Measurements from ENCODE around the gene GXYLT1. TPM values are rescaled to one million over a fixed set of nuclear protein-coding genes. Genes with fewer than 3 reads are reported as not detected.
"Not testable (repeated sequence)": the region's sequence is repeated elsewhere in the genome, so short reads cannot be mapped to it uniquely, and the experiment has no call there.

Gene GXYLT1, protein sequence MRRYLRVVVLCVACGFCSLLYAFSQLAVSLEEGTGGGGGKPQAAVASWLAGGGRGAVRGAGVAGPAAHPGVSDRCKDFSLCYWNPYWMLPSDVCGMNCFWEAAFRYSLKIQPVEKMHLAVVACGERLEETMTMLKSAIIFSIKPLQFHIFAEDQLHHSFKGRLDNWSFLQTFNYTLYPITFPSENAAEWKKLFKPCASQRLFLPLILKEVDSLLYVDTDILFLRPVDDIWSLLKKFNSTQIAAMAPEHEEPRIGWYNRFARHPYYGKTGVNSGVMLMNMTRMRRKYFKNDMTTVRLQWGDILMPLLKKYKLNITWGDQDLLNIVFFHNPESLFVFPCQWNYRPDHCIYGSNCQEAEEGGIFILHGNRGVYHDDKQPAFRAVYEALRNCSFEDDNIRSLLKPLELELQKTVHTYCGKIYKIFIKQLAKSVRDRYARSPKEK
- 10 to 100 TPM; 16.5 to 26.6 (median 20.6) TPM for total RNA-seq

DNA sequence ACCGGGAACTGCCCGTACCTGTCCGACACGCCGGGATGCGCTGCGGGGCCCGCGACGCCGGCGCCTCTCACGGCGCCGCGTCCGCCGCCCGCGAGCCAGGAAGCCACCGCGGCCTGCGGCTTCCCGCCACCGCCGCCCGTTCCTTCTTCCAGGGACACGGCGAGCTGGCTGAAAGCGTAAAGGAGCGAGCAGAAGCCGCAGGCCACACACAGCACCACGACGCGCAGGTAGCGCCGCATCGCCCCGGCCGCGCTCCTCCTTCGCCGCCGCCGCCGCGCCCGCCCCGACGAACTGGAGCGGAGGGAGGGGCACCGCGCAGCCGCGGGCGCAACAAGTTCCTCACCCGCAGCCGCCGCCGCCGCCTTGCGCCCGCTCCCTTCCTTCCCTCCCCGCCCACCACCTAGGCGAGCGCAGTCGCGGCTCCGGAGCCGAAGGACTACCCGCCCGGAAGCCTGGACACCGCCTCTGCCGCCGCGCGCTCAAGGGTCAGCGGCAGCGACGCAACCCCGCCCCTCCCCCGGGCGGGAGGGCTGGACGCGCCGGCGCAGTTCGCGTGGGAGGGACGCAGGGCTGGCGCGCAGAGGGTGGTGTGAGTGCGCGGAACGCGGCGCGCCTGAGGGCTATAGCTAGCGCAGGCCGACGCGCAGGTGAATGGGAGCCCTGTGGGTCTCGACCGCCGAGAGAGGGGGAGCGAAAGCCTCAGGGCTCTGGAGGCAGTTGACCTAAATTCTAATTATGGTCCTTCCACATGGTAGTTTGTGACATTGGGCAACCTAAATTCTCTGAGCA is at the start of gene GXYLT1:
TSS of gene GXYLT1 (minus strand) at position 467 of the 789 bp plus-strand sequence. CDS start at position 239, 228 bp downstream.
- Histone ChIP-seq H3K4me1 (peaks cover 14 to 15% of the 10 kb centered on the region in 2 donors), H3K9me3 (no peaks in the 10 kb centered on the region), H3K36me3 (no peaks in the 10 kb centered on the region), H3K27me3 (no peaks in the 10 kb centered on the region), H3K27ac (peak within 1 kb of the TSS; percentile 40 to 84 (median 65)), H3K4me3 (replicated peaks in 1 of 3) (peak within 1 kb of the TSS; percentile 33 to 76 (median 66))
- peak; percentile 92 to 94 for DNase-seq
- peak; percentile 34 to 97 for TF ChIP-seq POLR2A (IDR thresholded peaks at IDR 0.05)
- peak in 1 of 6 experiments; percentile 2 for TF ChIP-seq CTCF (IDR thresholded peaks at IDR 0.05)
- intact Hi-C loops (cut with DNase I), result loop anchor here (10.0 kb wide), 1 partner anchor 100 kb away; no protein-coding TSS in a partner anchor
- 0% methylated on average over 10 to 21 of the region's 106 CpGs for whole genome bisulfite sequencing, 2 donors

DNA sequence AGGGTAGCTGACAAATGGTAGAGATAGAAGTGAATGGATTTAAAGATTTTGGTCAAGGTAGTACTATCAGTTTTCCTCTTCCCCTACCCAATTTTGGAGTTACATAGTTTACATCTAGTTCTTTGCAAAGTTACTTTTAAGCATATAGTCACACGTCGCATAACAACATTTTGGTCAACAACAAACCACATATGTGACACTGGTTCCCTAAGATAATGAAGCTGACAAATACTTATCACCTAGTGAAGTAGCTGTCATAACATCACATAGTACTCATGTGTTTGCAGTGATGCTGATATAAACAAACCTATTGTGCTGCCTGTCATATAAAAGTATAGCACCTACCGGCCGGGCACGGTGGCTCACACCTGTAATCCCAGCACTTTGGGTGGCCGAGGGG is 48.0 kb upstream of the GXYLT1 start:
- Histone ChIP-seq H3K36me3 (no peaks in the 10 kb centered on the region), H3K9me3 (no peaks in the 10 kb centered on the region), H3K4me3 (replicated peaks in 1 of 3) (no peak overlapping the region), H3K27me3 (no peaks in the 10 kb centered on the region), H3K27ac (no peak overlapping the region), H3K4me1 (no peaks in the 10 kb centered on the region)
- intact Hi-C loops (cut with DNase I), result no loop called here
- TF ChIP-seq POLR2A (IDR thresholded peaks at IDR 0.05), result no peak
- 94 to 98% methylated on average over 6 of the region's 6 CpGs for WGBS, 2 donors
- no peak for DNase-seq

DNA sequence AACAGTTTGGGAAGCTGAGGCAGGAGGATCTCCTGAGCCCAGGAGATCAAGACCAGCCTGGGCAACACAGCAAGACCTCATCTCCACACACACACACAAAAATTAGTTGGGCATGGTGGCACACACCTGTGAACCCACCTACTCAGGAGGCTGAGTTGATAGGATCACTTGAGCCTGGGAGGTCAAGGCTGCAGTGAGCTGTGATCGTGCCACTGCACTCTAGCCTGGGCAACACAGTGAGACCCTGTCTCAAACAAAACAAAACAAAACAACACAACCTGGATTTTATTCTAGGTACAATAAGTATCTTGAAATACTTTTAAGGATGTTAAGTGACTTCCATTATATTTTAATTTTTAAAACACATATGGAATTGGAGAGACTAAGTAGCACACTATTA is 47.6 kb upstream of the GXYLT1 start:
- no peak overlapping the region for H3K4me3 ChIP-seq (replicated peaks in 1 of 3)
- no peaks in the 10 kb centered on the region for H3K4me1 ChIP-seq
- DNase-seq, result no peak
- H3K36me3 ChIP-seq, result no peaks in the 10 kb centered on the region
- H3K27me3 ChIP-seq, result no peaks in the 10 kb centered on the region
- H3K27ac ChIP-seq, result no peak overlapping the region
- no peaks in the 10 kb centered on the region for H3K9me3 ChIP-seq
- intact Hi-C loops (cut with DNase I), result no loop called here
- 88 to 93% methylated on average over 1 of the region's 1 CpG for WGBS, 2 donors
- TF ChIP-seq CTCF (IDR thresholded peaks at IDR 0.05) (no peak), POLR2A (IDR thresholded peaks at IDR 0.05) (no peak)

- Histone ChIP-seq H3K9me3 (no peaks in the 10 kb centered on the region), H3K27me3 (no peaks in the 10 kb centered on the region)
- intact Hi-C loops (cut with DNase I), result no loop called here
Measured at GRCh38 chr12:42190376-42190775, 45.7 kb upstream of the GXYLT1 start.

DNA sequence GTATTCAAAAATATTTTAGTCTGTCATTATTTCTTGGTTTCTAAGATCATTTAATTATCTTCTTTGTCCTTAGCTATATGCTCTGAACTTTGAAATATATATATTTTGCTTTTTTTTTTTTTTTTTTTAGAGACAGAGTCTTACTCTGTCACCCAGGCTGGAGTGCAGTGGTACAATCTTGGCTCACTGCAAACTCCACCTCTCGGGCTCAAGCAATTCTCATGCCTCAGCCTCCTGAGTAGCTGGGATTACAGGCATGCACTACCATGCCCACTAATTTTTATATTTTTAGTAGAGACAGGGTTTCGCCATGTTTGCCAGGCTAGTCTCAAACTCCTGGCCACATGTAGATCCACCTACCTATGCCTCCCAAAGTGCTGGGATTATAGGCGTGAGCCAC is 43.6 kb upstream of the GXYLT1 start:
- H3K9me3 ChIP-seq; H3K27ac ChIP-seq; H3K4me3 ChIP-seq (replicated peaks in 1 of 3); intact Hi-C loops (cut with DNase I); DNase-seq; H3K27me3 ChIP-seq; H3K36me3 ChIP-seq; H3K4me1 ChIP-seq: not testable (repeated sequence)
- 97 to 98% methylated on average over 3 of the region's 3 CpGs for WGBS, 2 donors

More at GRCh38 chr12:42190376-42190775, 45.7 kb upstream of the GXYLT1 start:
- Histone ChIP-seq H3K4me1 (no peaks in the 10 kb centered on the region), H3K36me3 (no peaks in the 10 kb centered on the region), H3K4me3 (replicated peaks in 1 of 3) (no peak overlapping the region), H3K27ac (no peak overlapping the region)
- TF ChIP-seq CTCF (IDR thresholded peaks at IDR 0.05) (no peak), POLR2A (IDR thresholded peaks at IDR 0.05) (no peak)
- DNase-seq, result no peak
